Skeletal muscle tissue (tissue), 4 donors: Measurements from ENCODE around the gene INVS. TPM values are rescaled to one million over a fixed set of nuclear protein-coding genes. Genes with fewer than 3 reads are reported as not detected.

Experiments
- H3K27ac ChIP-seq: one replicate; pipeline ENCODE4 v1.7.0; 2013; ENCODE audit warnings: mild to moderate bottlenecking, low read depth, low read length, inconsistent platforms
- H3K27me3 ChIP-seq, 3 donors: one replicate each; pipeline ENCODE4 v1.7.0; 2013; ENCODE audit warnings: low read length in 3 of 3; ENCODE audit not compliant: control insufficient read depth in 3 of 3, insufficient read depth in 3 of 3
- H3K36me3 ChIP-seq, 3 donors: one replicate each; pipeline ENCODE4 v1.7.0; 2013; ENCODE audit warnings: low read length in 3 of 3; ENCODE audit not compliant: control insufficient read depth in 3 of 3, insufficient read depth in 3 of 3
- H3K4me1 ChIP-seq, 3 donors: one replicate each; pipeline ENCODE4 v1.7.0; 2013; ENCODE audit warnings: low read length in 3 of 3, mild to moderate bottlenecking in 3 of 3; ENCODE audit not compliant: control insufficient read depth in 3 of 3, insufficient read depth in 3 of 3
- H3K4me3 ChIP-seq, 3 donors: one replicate each; pipeline ENCODE4 v1.7.0; 2013; ENCODE audit warnings: low read length in 3 of 3
- H3K9ac ChIP-seq, 3 donors: one replicate each; pipeline ENCODE4 v1.7.0; 2013; ENCODE audit warnings: low read length in 3 of 3, mild to moderate bottlenecking in 3 of 3, moderate library complexity in 2 of 3, low read depth in 1 of 3
- H3K9me3 ChIP-seq, 3 donors: one replicate each; pipeline ENCODE4 v1.7.0; 2013; ENCODE audit warnings: low read length in 3 of 3; ENCODE audit not compliant: control insufficient read depth in 3 of 3
- total RNA-seq: library from RNA; depleted of rRNA; stranded (reverse); fragments of >200 nt; gene quantifications from one replicate; pipeline ENCODE4 v1.2.3, GENCODE V29; 2014
- donor health status: Osteomylitis.

INVS gene
- total RNA-seq, 1 donor from 2014 or later: 24.0 TPM

GRCh38 chr9:100294806-100295205, 195.8 kb downstream of the INVS start:
- Histone ChIP-seq H3K4me3 (no peak overlapping the region), H3K9me3 (no peaks in the 10 kb centered on the region), H3K9ac (no peak overlapping the region), H3K27me3 (no peaks in the 10 kb centered on the region), H3K27ac (no peak overlapping the region), H3K4me1 (no peaks in the 10 kb centered on the region), H3K36me3 (peaks cover 33 to 72% (median 55%) of the 10 kb centered on the region in 3 donors)

DNA sequence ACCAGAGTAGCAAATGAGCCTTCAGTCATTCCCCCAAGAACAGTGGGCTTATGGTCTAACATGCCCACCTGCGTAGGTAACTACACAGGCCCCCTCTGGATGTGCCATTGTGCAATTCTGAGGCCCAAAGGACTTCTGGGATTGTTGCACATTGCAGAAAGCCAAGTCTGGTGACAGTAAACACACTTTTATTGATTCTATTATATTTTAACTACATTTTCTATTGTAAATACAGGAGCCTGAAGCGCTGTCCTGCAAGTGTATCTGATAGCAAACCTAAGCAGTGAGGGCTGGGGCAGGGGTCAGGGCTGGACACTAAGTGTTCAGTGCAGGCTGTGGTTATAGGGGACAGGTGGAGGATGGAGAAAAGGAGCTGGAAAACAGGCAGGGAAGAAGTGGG, 196.2 kb downstream of the INVS start:
- Histone ChIP-seq H3K27me3 (no peaks in the 10 kb centered on the region), H3K9me3 (no peaks in the 10 kb centered on the region), H3K36me3 (peaks cover 33 to 72% (median 57%) of the 10 kb centered on the region in 3 donors), H3K4me3 (no peak overlapping the region), H3K9ac (no peak overlapping the region), H3K27ac (no peak overlapping the region), H3K4me1 (no peaks in the 10 kb centered on the region)

DNA sequence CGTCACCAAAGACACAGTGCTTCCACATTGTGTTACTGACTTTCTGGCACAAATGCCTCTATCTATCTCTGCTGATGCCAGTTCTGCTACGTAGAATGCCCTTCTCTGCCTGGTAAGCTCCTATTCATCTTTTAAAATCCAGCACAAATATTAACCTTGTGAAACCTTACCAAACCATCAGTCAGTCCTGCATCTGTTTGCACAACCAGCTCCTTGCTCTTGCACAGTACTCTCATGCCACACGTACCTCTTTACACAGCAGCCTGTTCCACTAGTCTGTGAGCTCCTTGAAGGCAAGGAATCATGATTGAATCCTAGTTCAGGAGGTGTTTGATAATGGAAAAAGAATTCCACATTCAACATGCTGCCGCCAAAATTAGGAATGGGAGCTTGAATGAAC, 197.4 kb downstream of the INVS start:
- Histone ChIP-seq H3K27me3 (no peaks in the 10 kb centered on the region), H3K9me3 (no peaks in the 10 kb centered on the region), H3K27ac (no peak overlapping the region), H3K4me3 (no peak overlapping the region), H3K9ac (no peak overlapping the region), H3K4me1 (no peaks in the 10 kb centered on the region), H3K36me3 (peaks cover 37 to 81% (median 64%) of the 10 kb centered on the region in 3 donors)

DNA sequence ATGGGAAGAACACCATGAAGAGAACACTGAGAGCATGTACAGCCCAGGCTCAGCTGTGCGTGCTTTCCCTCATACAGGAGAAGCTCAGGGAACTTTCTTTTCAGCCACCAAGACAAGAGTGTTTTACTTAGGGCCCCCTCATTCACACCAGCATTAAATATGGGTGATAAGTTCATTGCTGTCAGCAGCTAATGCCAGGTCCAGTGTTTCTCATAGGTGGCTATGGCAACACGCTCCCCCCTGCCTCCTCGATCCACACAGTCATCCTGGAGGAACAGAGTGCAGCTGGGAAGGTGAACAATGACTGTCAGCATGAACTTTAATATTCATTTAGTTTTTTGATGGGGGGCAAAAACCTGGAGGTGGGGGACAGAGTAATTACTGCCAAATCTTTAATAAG, 199.3 kb downstream of the INVS start:
- Histone ChIP-seq H3K27ac (no peak overlapping the region), H3K36me3 (peaks cover 27 to 73% (median 62%) of the 10 kb centered on the region in 3 donors), H3K9ac (no peak overlapping the region), H3K4me3 (no peak overlapping the region), H3K27me3 (no peaks in the 10 kb centered on the region), H3K4me1 (no peaks in the 10 kb centered on the region), H3K9me3 (no peaks in the 10 kb centered on the region)

DNA sequence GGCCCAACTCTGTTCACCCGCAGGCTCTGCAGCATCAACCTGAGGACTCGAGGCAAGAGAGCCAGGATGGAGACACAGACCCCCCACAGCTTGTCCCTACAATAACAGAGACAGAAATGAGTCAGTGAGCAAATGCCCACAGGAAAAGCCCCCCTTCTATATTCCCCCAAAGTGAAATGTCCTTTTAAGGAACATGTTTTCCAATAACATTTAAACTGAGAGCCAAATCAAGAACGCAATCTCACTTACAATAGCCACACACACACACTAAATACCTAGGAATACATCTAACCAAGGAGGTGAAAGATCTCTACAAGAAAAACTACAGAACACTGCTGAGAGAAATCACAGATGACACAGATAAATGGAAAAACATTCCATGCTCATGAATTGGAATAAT, 204.7 kb downstream of the INVS start:
- Histone ChIP-seq H3K36me3 (peaks cover 7 to 39% (median 30%) of the 10 kb centered on the region in 3 donors), H3K27me3 (no peaks in the 10 kb centered on the region), H3K9me3 (no peaks in the 10 kb centered on the region), H3K4me3 (no peak overlapping the region), H3K4me1 (peaks cover 0 to 3% (median 0%) of the 10 kb centered on the region in 3 donors), H3K27ac (no peak overlapping the region), H3K9ac (no peak overlapping the region)

DNA sequence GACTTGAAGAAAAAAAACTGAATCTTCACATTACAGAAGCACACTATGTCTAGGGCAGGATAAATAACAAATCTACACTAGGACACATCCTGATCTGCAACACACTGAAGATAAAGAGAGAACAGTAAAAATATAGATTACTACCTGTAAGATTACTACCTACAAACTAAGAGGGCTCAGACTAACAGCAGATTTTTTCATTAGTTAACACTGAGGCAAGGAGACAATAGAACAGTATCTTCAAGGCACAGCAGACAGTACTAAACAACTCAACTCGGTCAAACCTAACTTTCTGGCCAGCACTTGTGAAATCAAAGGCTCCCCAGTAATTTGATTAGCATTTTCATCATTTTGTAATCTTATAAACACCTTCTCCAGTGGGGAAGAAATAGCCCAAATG, 207.2 kb downstream of the INVS start:
- H3K36me3 ChIP-seq: peaks cover 2 to 24% (median 18%) of the 10 kb centered on the region in 3 donors

DNA sequence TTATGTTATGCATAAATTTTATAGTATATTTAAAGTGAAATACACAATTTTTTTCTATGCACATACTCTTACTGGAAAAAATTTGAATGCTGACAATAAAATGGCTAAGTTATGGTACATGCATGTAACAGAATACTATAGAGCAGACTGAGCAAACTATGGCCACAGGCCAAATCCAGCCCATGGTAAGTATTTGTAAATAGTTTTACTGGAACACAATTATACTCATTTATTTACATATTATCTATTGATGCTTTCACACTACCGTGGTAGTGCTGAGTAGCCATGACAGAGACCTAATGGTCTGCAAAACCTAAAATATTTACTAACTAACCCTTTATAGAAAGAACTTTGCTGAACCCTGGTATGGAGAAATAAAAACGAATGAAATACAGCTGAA, 208.0 kb downstream of the INVS start:
- H3K27ac ChIP-seq: no peak overlapping the region
- peaks cover 0 to 17% (median 11%) of the 10 kb centered on the region in 3 donors for H3K36me3 ChIP-seq
- no peak overlapping the region for H3K4me3 ChIP-seq

More for the DNA sequence above, 207.2 kb downstream of the INVS start:
- peaks cover 0 to 3% (median 0%) of the 10 kb centered on the region in 3 donors for H3K4me1 ChIP-seq
- H3K9ac ChIP-seq: no peak overlapping the region
- H3K9me3 ChIP-seq: no peaks in the 10 kb centered on the region
- no peaks in the 10 kb centered on the region for H3K27me3 ChIP-seq
- H3K27ac ChIP-seq: no peak overlapping the region
- H3K4me3 ChIP-seq: no peak overlapping the region

GRCh38 chr9:100308965-100309564, 210.0 kb downstream of the INVS start:
- H3K4me1 ChIP-seq: peaks cover 0 to 3% (median 0%) of the 10 kb centered on the region in 3 donors
- H3K27ac ChIP-seq: no peak overlapping the region
- H3K27me3 ChIP-seq: no peaks in the 10 kb centered on the region
- no peak overlapping the region for H3K9ac ChIP-seq
- H3K36me3 ChIP-seq: peaks cover 0 to 6% (median 6%) of the 10 kb centered on the region in 3 donors
- no peak overlapping the region for H3K4me3 ChIP-seq
- H3K9me3 ChIP-seq: no peaks in the 10 kb centered on the region

More for the DNA sequence above, 208.0 kb downstream of the INVS start:
- H3K27me3 ChIP-seq: no peaks in the 10 kb centered on the region
- no peaks in the 10 kb centered on the region for H3K9me3 ChIP-seq
- H3K4me1 ChIP-seq: peaks cover 0 to 3% (median 0%) of the 10 kb centered on the region in 3 donors
- H3K9ac ChIP-seq: no peak overlapping the region

DNA sequence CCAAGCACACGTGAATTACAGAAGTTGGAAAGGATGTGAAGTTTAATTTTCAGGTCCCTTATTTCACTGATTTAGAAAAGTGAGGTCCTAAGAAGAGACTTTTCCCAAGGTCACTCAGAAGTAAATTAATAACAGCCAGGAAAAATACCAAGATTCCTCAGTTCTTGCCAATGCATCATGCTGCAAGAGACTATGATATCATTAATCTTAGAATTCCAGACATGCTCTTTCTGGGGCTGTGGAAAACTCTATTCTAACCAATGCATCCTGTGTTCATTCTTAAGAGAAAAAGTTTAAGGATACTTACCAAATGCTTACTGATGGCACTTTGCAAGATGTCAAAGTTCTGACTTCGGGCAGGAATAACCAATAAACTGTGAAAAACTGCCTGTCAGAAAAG, 210.9 kb downstream of the INVS start:
- Histone ChIP-seq H3K27me3 (no peaks in the 10 kb centered on the region), H3K9ac (no peak overlapping the region), H3K4me3 (no peak overlapping the region), H3K27ac (no peak overlapping the region), H3K36me3 (peaks cover 0 to 6% (median 3%) of the 10 kb centered on the region in 3 donors), H3K9me3 (no peaks in the 10 kb centered on the region), H3K4me1 (peaks cover 0 to 3% (median 0%) of the 10 kb centered on the region in 3 donors)

DNA sequence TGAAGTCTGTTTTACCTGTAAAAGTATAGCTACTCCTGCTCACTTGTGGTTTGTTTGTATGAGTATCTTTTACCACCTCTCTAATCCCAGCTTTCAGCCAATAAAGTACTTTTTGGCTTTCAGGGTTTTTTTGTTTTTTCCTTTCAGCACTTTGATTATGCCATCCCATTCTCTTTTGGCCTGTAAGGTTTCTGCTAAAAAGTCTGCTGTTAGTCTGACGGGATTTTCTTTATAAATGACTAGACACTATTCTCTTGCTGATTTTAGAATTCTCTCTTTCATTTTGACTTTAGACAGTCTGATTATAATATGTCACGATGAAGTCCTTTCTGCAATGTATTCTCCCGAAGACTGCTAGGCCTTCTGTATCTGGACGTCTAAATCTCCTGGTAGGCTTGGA, 216.5 kb downstream of the INVS start:
- Histone ChIP-seq H3K4me3 (no peak overlapping the region), H3K4me1 (no peaks in the 10 kb centered on the region), H3K9me3 (no peaks in the 10 kb centered on the region), H3K36me3 (peaks cover 0 to 13% (median 9%) of the 10 kb centered on the region in 3 donors), H3K27me3 (no peaks in the 10 kb centered on the region), H3K9ac (no peak overlapping the region), H3K27ac (no peak overlapping the region)
